Activated T-cell treated with anti-CD3 and anti-CD28 coated beads for 48 hours (primary cell): ENCODE measurements around the gene PLCH2.
A peak's percentile ranks its signal among the peaks of the same experiment; 100 is the strongest.

Experiments
- DNase-seq: peaks from one replicate; pipeline ENCODE4 v3.0.0-alpha.2; 2020; ENCODE audit warnings: low read depth

Gene PLCH2

GRCh38 chr1:2530513-2531361 is 54.6 kb downstream of the PLCH2 start:
- DNase-seq: no peak

GRCh38 chr1:2532485-2533160 is 56.5 kb downstream of the PLCH2 start:
- DNase-seq: no peak

GRCh38 chr1:2533365-2533764 is 57.3 kb downstream of the PLCH2 start:
- no peak for DNase-seq

GRCh38 chr1:2534315-2534686 is 58.2 kb downstream of the PLCH2 start:
- DNase-seq: no peak

GRCh38 chr1:2534687-2535441 is 58.8 kb downstream of the PLCH2 start:
- DNase-seq: no peak

- no peak for DNase-seq
Measured at GRCh38 chr1:2535455-2535854, 59.4 kb downstream of the PLCH2 start.

GRCh38 chr1:2535981-2536380 is 59.9 kb downstream of the PLCH2 start:
- no peak for DNase-seq

GRCh38 chr1:2537784-2538115 is 61.7 kb downstream of the PLCH2 start:
- DNase-seq: no peak

- no peak for DNase-seq
Measured at GRCh38 chr1:2538376-2538775, 62.3 kb downstream of the PLCH2 start.

GRCh38 chr1:2538872-2539271 is 62.8 kb downstream of the PLCH2 start:
- no peak for DNase-seq

GRCh38 chr1:2539312-2539907 is 63.3 kb downstream of the PLCH2 start:
- DNase-seq: no peak

- no peak for DNase-seq
Measured at GRCh38 chr1:2540816-2541492, 64.9 kb downstream of the PLCH2 start.

GRCh38 chr1:2541619-2542245 is 65.6 kb downstream of the PLCH2 start:
- DNase-seq: no peak

- no peak for DNase-seq
Measured at GRCh38 chr1:2542246-2542915, 66.3 kb downstream of the PLCH2 start.

- DNase-seq: no peak
Measured at GRCh38 chr1:2543543-2544092, 67.5 kb downstream of the PLCH2 start.

GRCh38 chr1:2544093-2544874 is 68.2 kb downstream of the PLCH2 start:
- no peak for DNase-seq

GRCh38 chr1:2544875-2545640 is 69.0 kb downstream of the PLCH2 start:
- DNase-seq: no peak

GRCh38 chr1:2545754-2546514 is 69.8 kb downstream of the PLCH2 start:
- DNase-seq: peak; percentile 82
